GM23338 (cell line): ENCODE measurements around the gene CREB3L2.
"Not testable (repeated sequence)": the region's sequence is repeated elsewhere in the genome, so short reads cannot be mapped to it uniquely, and the experiment has no call there.

Experiments used
- CREB1 ChIP-seq: fragments of 250-450 bp; sonication (Bioruptor Pico); IDR thresholded peaks from 2 replicates; pipeline ENCODE4 v1.5.0; 2020; ENCODE audit warnings: low read depth, mild to moderate bottlenecking, moderate library complexity
- CTCF ChIP-seq, 2 experiments: fragments of 200-600 bp in 1 of 2; sonication (generic) in 1 of 2; conservative IDR thresholded peaks; 2 replicates each; pipeline versions ENCODE4 v1.5.1 to v1.6.1; 2016 to 2017; ENCODE audit warnings: antibody characterized with exemption in 2 of 2, low read depth in 2 of 2, mild to moderate bottlenecking in 2 of 2, moderate library complexity in 1 of 2
- ETS1 ChIP-seq: IDR thresholded peaks from 2 replicates; pipeline ENCODE4 v1.6.1; 2016; ENCODE audit warnings: antibody characterized with exemption
- EZH2 ChIP-seq: fragments of 200-600 bp; sonication (generic); IDR thresholded peaks from one replicate; pipeline ENCODE4 v1.8.0; 2017; ENCODE audit warnings: antibody characterized with exemption, mild to moderate bottlenecking, low read depth; ENCODE audit not compliant: unreplicated experiment
- EZH2phosphoT487 ChIP-seq: fragments of 200-600 bp; sonication (generic); IDR thresholded peaks from one replicate; pipeline ENCODE4 v1.8.1; 2018; ENCODE audit warnings: antibody characterized with exemption; ENCODE audit not compliant: unreplicated experiment
- JUNB ChIP-seq: IDR thresholded peaks from one replicate; pipeline ENCODE4 v1.6.1; 2016; ENCODE audit warnings: antibody characterized with exemption; ENCODE audit not compliant: unreplicated experiment
- NANOG ChIP-seq: IDR thresholded peaks from 2 replicates; pipeline ENCODE4 v1.6.1; 2016; ENCODE audit warnings: antibody characterized with exemption, borderline replicate concordance
- POLR2AphosphoS5 ChIP-seq: IDR thresholded peaks from 2 replicates; pipeline ENCODE4 v1.6.1; 2016; ENCODE audit warnings: antibody characterized with exemption, low read depth
- REST ChIP-seq: IDR thresholded peaks from one replicate; pipeline ENCODE4 v1.6.1; 2018; ENCODE audit warnings: antibody characterized with exemption; ENCODE audit not compliant: unreplicated experiment
- STAT1 ChIP-seq: IDR thresholded peaks from one replicate; pipeline ENCODE4 v1.6.1; 2016; ENCODE audit warnings: antibody characterized with exemption; ENCODE audit not compliant: unreplicated experiment
- ZNF114 ChIP-seq: fragments of 250-450 bp; sonication (Bioruptor Pico); IDR thresholded peaks from 2 replicates; pipeline ENCODE4 v1.5.0; 2020; ENCODE audit warnings: mild to moderate bottlenecking, moderate library complexity
- ZNF331 ChIP-seq: fragments of 250-450 bp; sonication (Bioruptor Pico); IDR thresholded peaks from 2 replicates; pipeline ENCODE4 v1.5.0; 2020; ENCODE audit warnings: low read depth, mild to moderate bottlenecking, moderate library complexity

GRCh38 chr7:137926206-137926605 lies 75.7 kb downstream of the CREB3L2 start:
- not testable (repeated sequence) for TF ChIP-seq REST; CREB1 (CRISPR knock-in tag); EZH2; CTCF (conservative IDR thresholded peaks at IDR 0.05; ENCODE audit: low read depth in 2 of 2); JUNB; ETS1; NANOG; STAT1; POLR2AphosphoS5; EZH2phosphoT487; ZNF331; ZNF114 (CRISPR knock-in tag)
